Muscle layer of duodenum (tissue), 2 donors: ENCODE data around the gene MORC3.
A peak's percentile ranks its signal among the peaks of the same experiment; 100 is the strongest.
"Not testable (repeated sequence)": the region's sequence is repeated elsewhere in the genome, so short reads cannot be mapped to it uniquely, and the experiment has no call there.

Experiments used
- H3K27ac ChIP-seq: one replicate; pipeline ENCODE4 v1.7.0; 2013; ENCODE audit warnings: mild to moderate bottlenecking, low read length
- H3K27me3 ChIP-seq: one replicate; pipeline ENCODE4 v1.7.0; 2013; ENCODE audit warnings: low read depth, mild to moderate bottlenecking, control low read depth, low read length
- H3K36me3 ChIP-seq, 2 donors: one replicate each; pipeline ENCODE4 v1.7.0; 2013; ENCODE audit warnings: low read length in 2 of 2, control low read depth in 1 of 2, mild to moderate bottlenecking in 1 of 2; ENCODE audit not compliant: insufficient read depth in 2 of 2, control insufficient read depth in 1 of 2
- H3K4me1 ChIP-seq, 2 donors: one replicate each; pipeline ENCODE4 v1.7.0; 2013; ENCODE audit warnings: low read length in 2 of 2, mild to moderate bottlenecking in 2 of 2, control low read depth in 1 of 2, moderate library complexity in 1 of 2; ENCODE audit not compliant: insufficient read depth in 2 of 2, control insufficient read depth in 1 of 2
- H3K4me3 ChIP-seq, 2 donors: one replicate each; pipeline ENCODE4 v1.7.0; 2013; ENCODE audit warnings: low read length in 2 of 2, low read depth in 1 of 2, mild to moderate bottlenecking in 1 of 2
- H3K9me3 ChIP-seq, 2 donors: one replicate each; pipeline ENCODE4 v1.7.0; 2013; ENCODE audit warnings: low read length in 2 of 2, control low read depth in 1 of 2, mild to moderate bottlenecking in 1 of 2; ENCODE audit not compliant: control insufficient read depth in 1 of 2
- donor health status: healthy.

The MORC3 gene

GRCh38 chr21:36319767-36320420 lies at the start of gene MORC3:
Gene MORC3, plus strand, starts transcription at chr21:36320197. Its CDS starts 68 bp downstream, at chr21:36320265.
- H3K27ac ChIP-seq, result peak within 1 kb of the TSS; percentile 92
- no peaks in the 10 kb centered on the region for H3K36me3 ChIP-seq
- no peaks in the 10 kb centered on the region for H3K9me3 ChIP-seq
- H3K4me3 ChIP-seq, result peak within 1 kb of the TSS; percentile 70 to 94
- peaks cover 10 to 33% of the 10 kb centered on the region in 2 donors for H3K4me1 ChIP-seq
- H3K27me3 ChIP-seq, result no peaks in the 10 kb centered on the region

GRCh38 chr21:36270786-36271695 lies 49.0 kb upstream of the MORC3 start:
- not testable (repeated sequence) for H3K4me3 ChIP-seq, H3K27ac ChIP-seq, H3K27me3 ChIP-seq, H3K4me1 ChIP-seq, H3K9me3 ChIP-seq
- H3K36me3 ChIP-seq, result peaks cover 11 to 13% of the 10 kb centered on the region in 2 donors

- no peaks in the 10 kb centered on the region for H3K27me3 ChIP-seq
- H3K36me3 ChIP-seq, result peaks cover 11 to 26% of the 10 kb centered on the region in 2 donors
- no peaks in the 10 kb centered on the region for H3K9me3 ChIP-seq
- H3K4me3 ChIP-seq, result no peak overlapping the region
- no peak overlapping the region for H3K27ac ChIP-seq
- no peaks in the 10 kb centered on the region for H3K4me1 ChIP-seq
Measured at GRCh38 chr21:36274128-36274527, 45.9 kb upstream of the MORC3 start.

GRCh38 chr21:36282568-36283230 lies 37.3 kb upstream of the MORC3 start:
- Histone ChIP-seq H3K27ac (no peak overlapping the region), H3K27me3 (no peaks in the 10 kb centered on the region), H3K4me3 (no peak overlapping the region), H3K36me3 (peaks cover 18 to 37% of the 10 kb centered on the region in 2 donors), H3K4me1 (no peaks in the 10 kb centered on the region), H3K9me3 (no peaks in the 10 kb centered on the region)

GRCh38 chr21:36283231-36283622 lies 36.8 kb upstream of the MORC3 start:
- not testable (repeated sequence) for H3K9me3 ChIP-seq, H3K27ac ChIP-seq, H3K4me3 ChIP-seq, H3K27me3 ChIP-seq, H3K4me1 ChIP-seq
- peaks cover 17 to 32% of the 10 kb centered on the region in 2 donors for H3K36me3 ChIP-seq

GRCh38 chr21:36288651-36289243 lies 31.2 kb upstream of the MORC3 start:
- H3K27ac ChIP-seq, result no peak overlapping the region
- H3K4me1 ChIP-seq, result no peaks in the 10 kb centered on the region
- no peaks in the 10 kb centered on the region for H3K9me3 ChIP-seq
- H3K27me3 ChIP-seq, result no peaks in the 10 kb centered on the region
- H3K4me3 ChIP-seq, result no peak overlapping the region
- peaks cover 3 to 18% of the 10 kb centered on the region in 2 donors for H3K36me3 ChIP-seq

GRCh38 chr21:36291509-36291908 lies 28.5 kb upstream of the MORC3 start:
- Histone ChIP-seq H3K4me1 (no peaks in the 10 kb centered on the region), H3K36me3 (peaks cover 3 to 18% of the 10 kb centered on the region in 2 donors), H3K4me3 (no peak overlapping the region), H3K9me3 (no peaks in the 10 kb centered on the region), H3K27ac (no peak overlapping the region), H3K27me3 (no peaks in the 10 kb centered on the region)

GRCh38 chr21:36297406-36297937 lies 22.5 kb upstream of the MORC3 start:
- Histone ChIP-seq H3K4me1 (no peaks in the 10 kb centered on the region), H3K27ac (peak overlapping the region; percentile 42), H3K27me3 (no peaks in the 10 kb centered on the region), H3K4me3 (peak overlapping the region in 1 of 2 donors; percentile 27), H3K36me3 (no peaks in the 10 kb centered on the region), H3K9me3 (no peaks in the 10 kb centered on the region)

- H3K36me3 ChIP-seq, result no peaks in the 10 kb centered on the region
- peak overlapping the region in 1 of 2 donors; percentile 27 for H3K4me3 ChIP-seq
- no peaks in the 10 kb centered on the region for H3K9me3 ChIP-seq
- peak overlapping the region; percentile 42 for H3K27ac ChIP-seq
- H3K27me3 ChIP-seq, result no peaks in the 10 kb centered on the region
- H3K4me1 ChIP-seq, result no peaks in the 10 kb centered on the region
Measured at GRCh38 chr21:36297938-36298572, 21.9 kb upstream of the MORC3 start.

GRCh38 chr21:36306872-36307534 lies 13.0 kb upstream of the MORC3 start:
- Histone ChIP-seq H3K27ac (no peak overlapping the region), H3K36me3 (no peaks in the 10 kb centered on the region), H3K27me3 (no peaks in the 10 kb centered on the region), H3K4me1 (no peaks in the 10 kb centered on the region), H3K9me3 (peaks cover 0 to 8% of the 10 kb centered on the region in 2 donors), H3K4me3 (no peak overlapping the region)
